HepG2 (cell line): Measurements from ENCODE around the gene OPRD1. TPM values are rescaled to one million over a fixed set of nuclear protein-coding genes. Genes with fewer than 3 reads are reported as not detected.

Experiments
- E2F5 ChIP-seq: sonication (generic); formaldehyde crosslinking; conservative IDR thresholded peaks from 2 replicates; pipeline ENCODE4 v1.4.0; 2020; ENCODE audit warnings: missing genetic modification reagents
- HIVEP1 ChIP-seq: sonication (generic); formaldehyde crosslinking; IDR thresholded peaks from 2 replicates; pipeline ENCODE4 v1.4.0; 2020; ENCODE audit warnings: mild to moderate bottlenecking, missing genetic modification reagents
- HNF1B ChIP-seq: sonication (generic); formaldehyde crosslinking; IDR thresholded peaks from 2 replicates; pipeline ENCODE4 v1.5.1; 2020; ENCODE audit warnings: mild to moderate bottlenecking, moderate library complexity, missing genetic modification reagents
- HNRNPH1 ChIP-seq: fragments of 200-400 bp; formaldehyde crosslinking; optimal IDR thresholded peaks from 2 replicates; pipeline ENCODE3; 2017; ENCODE audit warnings: mild to moderate bottlenecking, low read depth, low read length
- NCOR1 ChIP-seq: fragments of 200-600 bp; sonication (generic); IDR thresholded peaks from 2 replicates; pipeline ENCODE4 v1.7.0; 2017; ENCODE audit warnings: antibody characterized with exemption, low read length, borderline replicate concordance
- PPARG ChIP-seq: conservative IDR thresholded peaks from 2 replicates; pipeline ENCODE4 v1.6.1; 2016; ENCODE audit warnings: missing biosample characterization, missing genetic modification reagents
- TAF1 ChIP-seq: sonication (generic); formaldehyde crosslinking; IDR thresholded peaks from 2 replicates; pipeline ENCODE4 v1.4.0; 2020; ENCODE audit warnings: missing genetic modification reagents
- TCF12 ChIP-seq, 2 experiments: fragments of 450-650 bp in 1 of 2; sonication (generic) in 1 of 2; formaldehyde crosslinking in 1 of 2; IDR thresholded peaks; 2 replicates each; pipeline versions ENCODE4 v1.6.1 to v1.8.0; 2017 to 2022; ENCODE audit warnings: antibody characterized with exemption in 1 of 2, mild to moderate bottlenecking in 1 of 2, missing genetic modification reagents in 1 of 2, moderate library complexity in 1 of 2
- THAP9 ChIP-seq: sonication (generic); formaldehyde crosslinking; IDR thresholded peaks from 2 replicates; pipeline ENCODE4; 2020; ENCODE audit warnings: missing genetic modification reagents, mild to moderate bottlenecking, borderline replicate concordance
- ZEB1 ChIP-seq: IDR thresholded peaks from 2 replicates; pipeline ENCODE4 v1.6.1; 2012; ENCODE audit warnings: mild to moderate bottlenecking, low read depth, inconsistent platforms; ENCODE audit not compliant: insufficient replicate concordance
- ZFP36L2 ChIP-seq: sonication (generic); formaldehyde crosslinking; IDR thresholded peaks from 2 replicates; pipeline ENCODE4 v1.4.0; 2020; ENCODE audit warnings: missing genetic modification reagents
- ZNF10 ChIP-seq: sonication (generic); formaldehyde crosslinking; IDR thresholded peaks from 2 replicates; pipeline ENCODE4 v1.4.0; 2020; ENCODE audit warnings: mild to moderate bottlenecking, low read depth, missing genetic modification reagents, borderline replicate concordance
- ZNF34 ChIP-seq: sonication (generic); formaldehyde crosslinking; IDR thresholded peaks from 2 replicates; pipeline ENCODE4 v1.4.0; 2020; ENCODE audit warnings: mild to moderate bottlenecking, missing genetic modification reagents, borderline replicate concordance
- ZNF629 ChIP-seq: sonication (generic); formaldehyde crosslinking; conservative IDR thresholded peaks from 2 replicates; pipeline ENCODE4 v1.5.0; 2020; ENCODE audit warnings: missing genetic modification reagents
- ZNF644 ChIP-seq: IDR thresholded peaks from 2 replicates; pipeline ENCODE4 v1.6.1; 2016; ENCODE audit warnings: low read depth
- polyA plus RNA-seq, 8 experiments: library from polyadenylated mRNA; depleted of rRNA in 3 of 8; stranded (reverse) in 7 of 8; unstranded in 1 of 8; fragments of >200 nt; fragmentation: Illumina TruSeq in 4 of 8; extraction: Trizol in 4 of 8; gene quantifications; 2 replicates each; pipeline versions ENCODE4 v1.2.1 to v1.2.3, GENCODE V29; 2011 to 2016; ENCODE audit warnings: low read depth in 4 of 8, missing spikeins in 1 of 8, mixed read lengths in 1 of 8; ENCODE audit not compliant: insufficient read depth in 1 of 8
- total RNA-seq, 5 experiments: library from RNA; depleted of rRNA; stranded (reverse); fragments of >200 nt; fragmentation: Illumina TruSeq; extraction: Trizol; gene quantifications; 2 replicates each; pipeline ENCODE4 v1.2.3, GENCODE V29; 2016; ENCODE audit warnings: low read depth in 1 of 5
- TF ChIP-seq, protein P1 (sequence below): sonication (generic); formaldehyde crosslinking; IDR thresholded peaks from 2 replicates; pipeline ENCODE4 v1.5.0; 2020; ENCODE audit warnings: mild to moderate bottlenecking, missing genetic modification reagents, moderate library complexity
- TF ChIP-seq, protein P2 (sequence below): sonication (generic); formaldehyde crosslinking; IDR thresholded peaks from 2 replicates; pipeline ENCODE4 v1.5.0; 2020; ENCODE audit warnings: missing genetic modification reagents
- TF ChIP-seq, protein P3 (sequence below): fragments of 450-650 bp; IDR thresholded peaks from 2 replicates; pipeline ENCODE4 v1.6.1; 2016

The OPRD1 gene
- total and polyA plus RNA-seq, 2 of the 13 experiments (the other 11 are each of a cell fraction or from before 2014, with no cell fraction given): 0.02 to 0.03 TPM

GRCh38 chr1:28877132-28877781 is 65.3 kb downstream of the OPRD1 start (continued):
- TF ChIP-seq ZNF10 (CRISPR knock-in tag) (no peak), NCOR1 (no peak), TAF1 (CRISPR knock-in tag) (no peak), PPARG (CRISPR knock-in tag) (no peak), TCF12 (IDR thresholded peaks at IDR 0.05) (no peak), TCF12 (CRISPR knock-in tag; IDR thresholded peaks at IDR 0.05) (no peak), ZEB1 (no peak), HIVEP1 (CRISPR knock-in tag) (no peak), HNRNPH1 (no peak), THAP9 (CRISPR knock-in tag) (no peak), ZNF34 (CRISPR knock-in tag) (no peak), E2F5 (CRISPR knock-in tag) (no peak), ZNF644 (no peak), ZNF629 (no peak), ZFP36L2 (CRISPR knock-in tag) (no peak), HNF1B (CRISPR knock-in tag) (peak; percentile 29; the same call in 1 of the 2 replicates)
- TF ChIP-seq, protein P1, sequence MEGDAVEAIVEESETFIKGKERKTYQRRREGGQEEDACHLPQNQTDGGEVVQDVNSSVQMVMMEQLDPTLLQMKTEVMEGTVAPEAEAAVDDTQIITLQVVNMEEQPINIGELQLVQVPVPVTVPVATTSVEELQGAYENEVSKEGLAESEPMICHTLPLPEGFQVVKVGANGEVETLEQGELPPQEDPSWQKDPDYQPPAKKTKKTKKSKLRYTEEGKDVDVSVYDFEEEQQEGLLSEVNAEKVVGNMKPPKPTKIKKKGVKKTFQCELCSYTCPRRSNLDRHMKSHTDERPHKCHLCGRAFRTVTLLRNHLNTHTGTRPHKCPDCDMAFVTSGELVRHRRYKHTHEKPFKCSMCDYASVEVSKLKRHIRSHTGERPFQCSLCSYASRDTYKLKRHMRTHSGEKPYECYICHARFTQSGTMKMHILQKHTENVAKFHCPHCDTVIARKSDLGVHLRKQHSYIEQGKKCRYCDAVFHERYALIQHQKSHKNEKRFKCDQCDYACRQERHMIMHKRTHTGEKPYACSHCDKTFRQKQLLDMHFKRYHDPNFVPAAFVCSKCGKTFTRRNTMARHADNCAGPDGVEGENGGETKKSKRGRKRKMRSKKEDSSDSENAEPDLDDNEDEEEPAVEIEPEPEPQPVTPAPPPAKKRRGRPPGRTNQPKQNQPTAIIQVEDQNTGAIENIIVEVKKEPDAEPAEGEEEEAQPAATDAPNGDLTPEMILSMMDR (CRISPR knock-in tag): peak; percentile 98
- TF ChIP-seq, protein P2, sequence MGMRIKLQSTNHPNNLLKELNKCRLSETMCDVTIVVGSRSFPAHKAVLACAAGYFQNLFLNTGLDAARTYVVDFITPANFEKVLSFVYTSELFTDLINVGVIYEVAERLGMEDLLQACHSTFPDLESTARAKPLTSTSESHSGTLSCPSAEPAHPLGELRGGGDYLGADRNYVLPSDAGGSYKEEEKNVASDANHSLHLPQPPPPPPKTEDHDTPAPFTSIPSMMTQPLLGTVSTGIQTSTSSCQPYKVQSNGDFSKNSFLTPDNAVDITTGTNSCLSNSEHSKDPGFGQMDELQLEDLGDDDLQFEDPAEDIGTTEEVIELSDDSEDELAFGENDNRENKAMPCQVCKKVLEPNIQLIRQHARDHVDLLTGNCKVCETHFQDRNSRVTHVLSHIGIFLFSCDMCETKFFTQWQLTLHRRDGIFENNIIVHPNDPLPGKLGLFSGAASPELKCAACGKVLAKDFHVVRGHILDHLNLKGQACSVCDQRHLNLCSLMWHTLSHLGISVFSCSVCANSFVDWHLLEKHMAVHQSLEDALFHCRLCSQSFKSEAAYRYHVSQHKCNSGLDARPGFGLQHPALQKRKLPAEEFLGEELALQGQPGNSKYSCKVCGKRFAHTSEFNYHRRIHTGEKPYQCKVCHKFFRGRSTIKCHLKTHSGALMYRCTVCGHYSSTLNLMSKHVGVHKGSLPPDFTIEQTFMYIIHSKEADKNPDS (CRISPR knock-in tag): no peak
- TF ChIP-seq, protein P3, sequence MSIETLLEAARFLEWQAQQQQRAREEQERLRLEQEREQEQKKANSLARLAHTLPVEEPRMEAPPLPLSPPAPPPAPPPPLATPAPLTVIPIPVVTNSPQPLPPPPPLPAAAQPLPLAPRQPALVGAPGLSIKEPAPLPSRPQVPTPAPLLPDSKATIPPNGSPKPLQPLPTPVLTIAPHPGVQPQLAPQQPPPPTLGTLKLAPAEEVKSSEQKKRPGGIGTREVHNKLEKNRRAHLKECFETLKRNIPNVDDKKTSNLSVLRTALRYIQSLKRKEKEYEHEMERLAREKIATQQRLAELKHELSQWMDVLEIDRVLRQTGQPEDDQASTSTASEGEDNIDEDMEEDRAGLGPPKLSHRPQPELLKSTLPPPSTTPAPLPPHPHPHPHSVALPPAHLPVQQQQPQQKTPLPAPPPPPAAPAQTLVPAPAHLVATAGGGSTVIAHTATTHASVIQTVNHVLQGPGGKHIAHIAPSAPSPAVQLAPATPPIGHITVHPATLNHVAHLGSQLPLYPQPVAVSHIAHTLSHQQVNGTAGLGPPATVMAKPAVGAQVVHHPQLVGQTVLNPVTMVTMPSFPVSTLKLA: no peak
